GM12878 (cell line): ENCODE data around the gene SPDYE3. TPM values are rescaled to one million over a fixed set of nuclear protein-coding genes. Genes with fewer than 3 reads are reported as not detected.

ENCODE experiments used
- ATAC-seq: fragments of 200-7000 bp; cut with Tn5 transposase; 3 replicates; pipeline ENCODE4 v1.9.1; 2020; ENCODE audit warnings: mild to moderate bottlenecking, moderate library complexity
- BruUV-seq: library from RNA; stranded (reverse); fragments of 400-500 nt; replicated peaks from 2 replicates; lab custom pipeline; 2021; lab: Mats Ljungman, UMichigan
- CTCF ChIA-PET: fragments of 300-600 bp; sonication (Branson Sonifier 250); formaldehyde crosslinking; extraction: SDS; loops from one replicate; lab custom pipeline; 2021; ENCODE audit warnings: inconsistent platforms; lab: Yijun Ruan, JAX
- POLR2A ChIA-PET: fragments of 350-600 bp; formaldehyde crosslinking; extraction: SDS; loops from one replicate; lab custom pipeline; 2021; ENCODE audit warnings: inconsistent platforms; lab: Charles Lee
- RAD21 ChIA-PET: fragments of 300-600 bp; sonication (Branson Sonifier 250); formaldehyde crosslinking; loops from one replicate; lab custom pipeline; 2023; ENCODE audit warnings: antibody characterized with exemption; ENCODE audit not compliant: unreplicated experiment; lab: Charles Lee
- SMC1A ChIA-PET: fragments of 300-600 bp; sonication (Branson Sonifier 250); formaldehyde crosslinking; loops from one replicate; lab custom pipeline; 2023; ENCODE audit not compliant: unreplicated experiment, uncharacterized antibody; lab: Charles Lee
- DNase-seq: peaks from one replicate; pipeline ENCODE4 v3.0.0-alpha.2; 2011; ENCODE audit warnings: low read depth, low spot score
- FAIRE-seq: peaks from 3 replicates; lab custom pipeline; 2011; peaks lifted over from hg19 to GRCh38; lab: Jason Lieb, UNC
- H2AFZ ChIP-seq: 2 replicates; pipeline ENCODE4 v1.6.0; 2011; ENCODE audit warnings: low read depth, low read length, control low read depth; ENCODE audit not compliant: control insufficient read depth
- H3K27ac ChIP-seq: 2 replicates; pipeline ENCODE4 v1.5.1; 2011; ENCODE audit warnings: control low read depth; ENCODE audit not compliant: control insufficient read depth, insufficient read depth
- H3K27me3 ChIP-seq, 2 experiments: replicated peaks in 1 of 2; 2 replicates each; pipeline versions ENCODE4 v1.6.0 to v1.6.1; 2011; ENCODE audit warnings: low read length in 1 of 2; ENCODE audit not compliant: control insufficient read depth in 2 of 2, insufficient read depth in 2 of 2
- H3K36me3 ChIP-seq, 2 experiments: 2 replicates each; pipeline ENCODE4 v1.5.1; 2011; ENCODE audit warnings: low read length in 1 of 2; ENCODE audit not compliant: control insufficient read depth in 2 of 2, insufficient read depth in 2 of 2
- H3K4me1 ChIP-seq: 2 replicates; pipeline ENCODE4 v1.6.1; 2011; ENCODE audit warnings: mild to moderate bottlenecking, low read length, moderate library complexity, mixed read lengths; ENCODE audit not compliant: control insufficient read depth, insufficient read depth
- H3K4me2 ChIP-seq: 2 replicates; pipeline ENCODE4 v1.6.0; 2011; ENCODE audit warnings: control low read depth; ENCODE audit not compliant: control insufficient read depth, insufficient read depth
- H3K4me3 ChIP-seq: fragments of 200-600 bp; sonication (generic); 2 replicates; pipeline ENCODE4 v1.5.1; 2016
- H3K79me2 ChIP-seq: 2 replicates; pipeline ENCODE4 v1.6.0; 2011; ENCODE audit warnings: low read length; ENCODE audit not compliant: control insufficient read depth, insufficient read depth
- H3K9ac ChIP-seq: 2 replicates; pipeline ENCODE4 v1.8.0; 2011; ENCODE audit warnings: low read length, control low read depth, mixed read lengths; ENCODE audit not compliant: control insufficient read depth, insufficient read depth
- H3K9me3 ChIP-seq: replicated peaks from 3 replicates; pipeline ENCODE4 v1.5.1; 2011; ENCODE audit warnings: mild to moderate bottlenecking, low read length; ENCODE audit not compliant: control insufficient read depth, insufficient read depth
- H4K20me1 ChIP-seq: 2 replicates; pipeline ENCODE4 v1.6.0; 2011; ENCODE audit not compliant: control insufficient read depth, insufficient read depth
- ELK1 ChIP-seq: IDR thresholded peaks from 2 replicates; pipeline ENCODE4 v1.6.1; 2012; ENCODE audit warnings: low read depth, low read length, improper control_type of control experiment
- KLF5 ChIP-seq: fragments of 450-650 bp; IDR thresholded peaks from 2 replicates; pipeline ENCODE4 v1.6.1; 2014; ENCODE audit warnings: mild to moderate bottlenecking; ENCODE audit not compliant: partially characterized antibody
- MTA3 ChIP-seq: IDR thresholded peaks from 2 replicates; pipeline ENCODE4 v1.6.1; 2012; ENCODE audit warnings: low read length, inconsistent platforms, borderline replicate concordance
- NBN ChIP-seq: fragments of 450-650 bp; IDR thresholded peaks from 2 replicates; pipeline ENCODE4 v1.6.1; 2016
- RELB ChIP-seq: fragments of 450-650 bp; IDR thresholded peaks from 2 replicates; pipeline ENCODE4 v1.6.1; 2017; ENCODE audit warnings: low read depth, mild to moderate bottlenecking, moderate library complexity
- RUNX3 ChIP-seq: IDR thresholded peaks from 2 replicates; pipeline ENCODE4 v1.6.1; 2012; ENCODE audit warnings: low read length, inconsistent platforms
- SMC3 ChIP-seq: IDR thresholded peaks from 2 replicates; pipeline ENCODE4 v1.6.1; 2011; ENCODE audit warnings: low read length, improper control_type of control experiment, borderline replicate concordance
- USF1 ChIP-seq: IDR thresholded peaks from 2 replicates; pipeline ENCODE4 v1.6.1; 2011; ENCODE audit warnings: borderline replicate concordance, low read depth, mild to moderate bottlenecking, moderate library complexity, mixed read lengths, low read length; ENCODE audit not compliant: insufficient read depth; ENCODE audit errors: extremely low read length
- ZBED1 ChIP-seq: IDR thresholded peaks from 2 replicates; pipeline ENCODE4 v1.6.1; 2016; ENCODE audit warnings: borderline replicate concordance
- ZSCAN29 ChIP-seq: fragments of 450-650 bp; IDR thresholded peaks from 2 replicates; pipeline ENCODE4 v1.6.1; 2017; ENCODE audit warnings: mild to moderate bottlenecking, moderate library complexity
- WGBS: methylation state at CpG from one replicate; pipeline ENCODE4 v1.1.6; 2016; ENCODE audit warnings: low lambda C conversion rate; ENCODE audit not compliant: insufficient replicate concordance, insufficient coverage; ENCODE audit errors: missing lambda C conversion rate; 5-methylcytosine and 5-hydroxymethylcytosine counted together
- in situ Hi-C: fragments of 300-500 bp; cut with MboI; formaldehyde crosslinking; loops from 9 replicates; pipeline ENCODE4 v1.14.3; 2018; ENCODE audit warnings: mixed read lengths
- intact Hi-C: fragments of 100-400 bp; cut with micrococcal nuclease; formaldehyde crosslinking; loops from one replicate; pipeline ENCODE4 v1.14.2; 2022; ENCODE audit not compliant: unreplicated experiment
- polyA plus RNA-seq, 11 experiments: library from polyadenylated mRNA; depleted of rRNA in 4 of 11; unstranded in 6 of 11; stranded (reverse) in 5 of 11; fragments of >200 nt; fragmentation: Nextera tagmentation in 4 of 11; fragmentation: Illumina TruSeq in 1 of 11; extraction: Ambion mirVana in 4 of 11; extraction: Trizol in 1 of 11; gene quantifications; 1 replicate in 1 of 11; 2 replicates in 10 of 11; pipeline versions ENCODE4 v1.2.1 to v1.2.3, GENCODE V29; 2011 to 2016; ENCODE audit warnings: inconsistent platforms in 2 of 11, missing spikeins in 2 of 11, low read depth in 1 of 11
- total RNA-seq, 4 experiments: library from RNA; depleted of rRNA in 3 of 4; stranded (reverse); fragments of >200 nt in 3 of 4; fragmentation: Illumina TruSeq in 1 of 4; extraction: Trizol in 1 of 4; gene quantifications; 2 replicates each; pipeline versions ENCODE4 v1.2.1 to v1.2.3, GENCODE V29; 2013 to 2021

The SPDYE3 gene
- total and polyA plus RNA-seq, 10 of the 15 experiments (the other 5 are each of a cell fraction or from before 2014, with no cell fraction given), result 0.03 to 9.4 (median 1.4) TPM; not detected in 4

- no peaks in the 10 kb centered on the region for H3K36me3 ChIP-seq
- no peak for TF ChIP-seq SMC3
- no peak for TF ChIP-seq ZBED1
- TF ChIP-seq NBN, result no peak
- no peak for TF ChIP-seq ELK1
- no peak for TF ChIP-seq RELB
- TF ChIP-seq MTA3, result no peak
- TF ChIP-seq USF1, result no peak
- TF ChIP-seq RUNX3, result no peak
- no peak for TF ChIP-seq KLF5
- TF ChIP-seq ZSCAN29, result no peak
- in situ Hi-C loops (no loop called here), intact Hi-C loops (no loop called here)
- no peak overlapping the region for H3K4me3 ChIP-seq
- 94% methylated on average over 6 of the region's 6 CpGs for WGBS
- H3K27ac ChIP-seq, result no peak overlapping the region
- H3K9me3 ChIP-seq, result no peaks in the 10 kb centered on the region
- ChIA-PET POLR2A (interaction anchor here (0.6 to 1.0 kb wide), 2 partner anchors 25 to 52 kb away, joined by 4 read pairs; no protein-coding TSS in a partner anchor), RAD21 (interaction anchor here (4.1 kb wide), 1 partner anchor 37 kb away, joined by 25 read pairs; no protein-coding TSS in a partner anchor), CTCF (interaction anchor here (1.1 to 10.0 kb wide), 3 partner anchors 17 to 45 kb away, joined by 3 to 134 read pairs (median 5); no protein-coding TSS in a partner anchor), SMC1A (interaction anchor here (0.6 to 1.0 kb wide), 3 partner anchors 22 to 222 kb away, joined by 3 to 5 read pairs (median 3); partner anchors contain the start of gene LAMTOR4)
- H4K20me1 ChIP-seq, result no peaks in the 10 kb centered on the region
- BruUV-seq, result no TSS peak
- no peak for ATAC-seq
- H3K4me2 ChIP-seq, result no peak overlapping the region
- H3K79me2 ChIP-seq, result peaks cover 13% of the 10 kb centered on the region
- no peaks in the 10 kb centered on the region for H3K27me3 ChIP-seq
- no peak overlapping the region for H2AFZ ChIP-seq
- H3K9ac ChIP-seq, result no peak overlapping the region
- peaks cover 64% of the 10 kb centered on the region for H3K4me1 ChIP-seq
- no peak for FAIRE-seq
- DNase-seq, result no peak
Measured at GRCh38 chr7:100370746-100371145, 63.2 kb downstream of the SPDYE3 start.
